Gastrocnemius medialis (tissue), 4 donors: ENCODE measurements around the gene IGLL5. TPM values are rescaled to one million over a fixed set of nuclear protein-coding genes. Genes with fewer than 3 reads are reported as not detected.
"Not testable (repeated sequence)": the region's sequence is repeated elsewhere in the genome, so short reads cannot be mapped to it uniquely, and the experiment has no call there.

Experiments used
- ATAC-seq, 2 donors: fragments of 150-250 bp; one replicate each; pipeline ENCODE4 v1.9.1; 2016
- DNase-seq, 2 donors: peaks; one replicate each; pipeline ENCODE4 v3.0.0-alpha.2; 2019
- H3K27ac ChIP-seq, 4 donors: fragments of 200-600 bp; sonication (generic); 1 replicate in 1 of 4; 2 replicates in 3 of 4; pipeline ENCODE4 v1.5.1; 2016 to 2018; ENCODE audit warnings: mild to moderate bottlenecking in 2 of 4, moderate library complexity in 1 of 4
- H3K27me3 ChIP-seq, 3 donors: fragments of 200-600 bp; sonication (generic) in 2 of 3; 1 replicate in 1 of 3; 2 replicates in 2 of 3; pipeline versions ENCODE4 v1.5.1 to v1.6.0; 2016 to 2019; ENCODE audit warnings: mild to moderate bottlenecking in 1 of 3, moderate library complexity in 1 of 3
- H3K36me3 ChIP-seq, 2 donors: fragments of 200-600 bp; sonication (generic) in 1 of 2; one replicate each; pipeline ENCODE4 v1.5.1; 2017 to 2018
- H3K4me1 ChIP-seq, 2 donors: fragments of 200-600 bp; sonication (generic) in 1 of 2; one replicate each; pipeline ENCODE4 v1.5.1; 2016 to 2017; ENCODE audit warnings: mild to moderate bottlenecking in 2 of 2
- H3K4me3 ChIP-seq, 4 donors: fragments of 200-600 bp; sonication (generic) in 3 of 4; 1 replicate in 1 of 4; 2 replicates in 3 of 4; pipeline ENCODE4 v1.5.1; 2016 to 2019; ENCODE audit warnings: mild to moderate bottlenecking in 2 of 4
- H3K9me3 ChIP-seq, 3 donors: fragments of 200-600 bp; sonication (generic) in 2 of 3; 1 replicate in 1 of 3; 2 replicates in 2 of 3; pipeline ENCODE4 v1.5.1; 2016 to 2019
- CTCF ChIP-seq, 5 experiments: fragments of 450-650 bp in 3 of 5; fragments of 200-600 bp in 2 of 5; sonication (generic) in 2 of 5; IDR thresholded peaks in 4 of 5; conservative IDR thresholded peaks in 1 of 5; 1 replicate in 4 of 5; 2 replicates in 1 of 5; pipeline ENCODE4 v1.5.1; 2016 to 2019; ENCODE audit warnings: antibody characterized with exemption in 5 of 5, mild to moderate bottlenecking in 3 of 5, moderate library complexity in 3 of 5
- POLR2A ChIP-seq, 2 donors: fragments of 450-650 bp; IDR thresholded peaks; one replicate each; pipeline ENCODE4 v1.6.1; 2017; ENCODE audit warnings: antibody characterized with exemption in 2 of 2, mild to moderate bottlenecking in 2 of 2, moderate library complexity in 2 of 2
- in situ Hi-C, 4 donors: fragments of 200-750 bp; cut with MboI; loops; one replicate each; pipeline versions ENCODE4 v1.15.0 to v1.8.0; 2017; ENCODE audit warnings: low sequenced_read_pairs in 4 of 4
- intact Hi-C: fragments of 100-400 bp; cut with DNase I; formaldehyde crosslinking; loops from one replicate; pipeline ENCODE4 v1.15.1; 2023; ENCODE audit warnings: low total_unique reads
- total RNA-seq, 4 donors: library from RNA; depleted of rRNA; stranded (reverse); fragments of >200 nt; gene quantifications; one replicate each; pipeline versions ENCODE4 v1.1.0 to v1.2.3, GENCODE V29; 2016

Gene IGLL5
- total RNA-seq, 4 donors from 2014 or later: 0.49 TPM; not detected in 3

- no peak overlapping the region for H3K27ac ChIP-seq
- no peaks in the 10 kb centered on the region for H3K36me3 ChIP-seq
- H3K9me3 ChIP-seq: no peaks in the 10 kb centered on the region
- DNase-seq (no peak), ATAC-seq (no peak)
- peaks cover 0 to 7% (median 0%) of the 10 kb centered on the region in 3 donors for H3K27me3 ChIP-seq
- no peak overlapping the region for H3K4me3 ChIP-seq
- H3K4me1 ChIP-seq: no peaks in the 10 kb centered on the region
- intact Hi-C loops: no loop called here
- TF ChIP-seq CTCF (IDR thresholded peaks at IDR 0.05 in 4 of 5, conservative IDR thresholded peaks at IDR 0.05 in 1 of 5) (no peak), POLR2A (IDR thresholded peaks at IDR 0.05) (no peak)
- in situ Hi-C loops: no loop called here
Observed at GRCh38 chr22:22902247-22903001, 14.8 kb downstream of the IGLL5 start.

- in situ Hi-C loops (no loop called here), intact Hi-C loops (no loop called here)
- ATAC-seq (peak in 1 of 2 donors; percentile 28), DNase-seq (no peak)
- Histone ChIP-seq H3K4me1 (no peaks in the 10 kb centered on the region), H3K27me3 (peaks cover 0 to 7% (median 0%) of the 10 kb centered on the region in 3 donors), H3K9me3 (no peaks in the 10 kb centered on the region), H3K27ac (no peak overlapping the region), H3K4me3 (no peak overlapping the region), H3K36me3 (no peaks in the 10 kb centered on the region)
- TF ChIP-seq CTCF (IDR thresholded peaks at IDR 0.05 in 4 of 5, conservative IDR thresholded peaks at IDR 0.05 in 1 of 5) (no peak), POLR2A (IDR thresholded peaks at IDR 0.05) (no peak)
Observed at GRCh38 chr22:22903355-22903777, 15.8 kb downstream of the IGLL5 start.

GRCh38 chr22:22903781-22904192 is 16.2 kb downstream of the IGLL5 start:
- H3K4me3 ChIP-seq, H3K36me3 ChIP-seq, H3K27me3 ChIP-seq, ATAC-seq, DNase-seq, H3K4me1 ChIP-seq, H3K27ac ChIP-seq, intact Hi-C loops, in situ Hi-C loops, H3K9me3 ChIP-seq: not testable (repeated sequence)

GRCh38 chr22:22904736-22905135 is 17.1 kb downstream of the IGLL5 start:
- intact Hi-C loops, H3K27ac ChIP-seq, H3K36me3 ChIP-seq, ATAC-seq, H3K9me3 ChIP-seq, in situ Hi-C loops, H3K4me1 ChIP-seq, H3K27me3 ChIP-seq, DNase-seq, H3K4me3 ChIP-seq: not testable (repeated sequence)

- ATAC-seq, H3K9me3 ChIP-seq, H3K4me3 ChIP-seq, intact Hi-C loops, H3K36me3 ChIP-seq, in situ Hi-C loops, DNase-seq, H3K27me3 ChIP-seq, H3K4me1 ChIP-seq, H3K27ac ChIP-seq: not testable (repeated sequence)
Observed at GRCh38 chr22:22906391-22906790, 18.8 kb downstream of the IGLL5 start.

GRCh38 chr22:22906907-22907550 is 19.4 kb downstream of the IGLL5 start:
- no peaks in the 10 kb centered on the region for H3K36me3 ChIP-seq

More at GRCh38 chr22:22906907-22907550, 19.4 kb downstream of the IGLL5 start:
- Histone ChIP-seq H3K27ac (no peak overlapping the region), H3K27me3 (no peaks in the 10 kb centered on the region), H3K4me1 (no peaks in the 10 kb centered on the region), H3K9me3 (no peaks in the 10 kb centered on the region), H3K4me3 (no peak overlapping the region)
- intact Hi-C loops: no loop called here
- no peak for ATAC-seq
- no peak for DNase-seq
- TF ChIP-seq POLR2A (IDR thresholded peaks at IDR 0.05): no peak
- TF ChIP-seq CTCF (IDR thresholded peaks at IDR 0.05 in 4 of 5, conservative IDR thresholded peaks at IDR 0.05 in 1 of 5): no peak
- in situ Hi-C loops: no loop called here
